ENCODE measurements around the gene TCEA3. TPM values are rescaled to one million over a fixed set of nuclear protein-coding genes. Genes with fewer than 3 reads are reported as not detected.

The TCEA3 gene
- total RNA-seq, 1 experiment from 2014 or later = 0.37 TPM

DNA sequence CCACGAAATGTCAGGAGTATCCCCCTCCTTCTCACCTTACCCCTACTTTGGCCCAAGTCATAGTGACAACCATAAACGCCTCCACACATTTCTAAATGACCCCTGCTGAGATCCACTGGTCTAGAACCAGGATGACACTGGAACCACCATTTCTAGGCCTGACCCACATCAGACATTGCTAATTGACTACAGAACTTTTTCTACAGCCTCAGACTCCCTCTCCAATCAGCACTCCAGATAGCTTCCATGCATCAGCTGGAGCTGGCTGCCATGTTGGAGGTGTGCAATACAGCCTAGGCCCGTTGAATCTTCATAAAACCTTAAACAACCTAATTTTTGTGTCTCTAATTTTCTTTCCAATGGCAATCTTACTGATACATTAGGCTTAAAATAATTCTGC, 18.6 kb downstream of the TCEA3 start (continued):
- TF ChIP-seq, protein P1, sequence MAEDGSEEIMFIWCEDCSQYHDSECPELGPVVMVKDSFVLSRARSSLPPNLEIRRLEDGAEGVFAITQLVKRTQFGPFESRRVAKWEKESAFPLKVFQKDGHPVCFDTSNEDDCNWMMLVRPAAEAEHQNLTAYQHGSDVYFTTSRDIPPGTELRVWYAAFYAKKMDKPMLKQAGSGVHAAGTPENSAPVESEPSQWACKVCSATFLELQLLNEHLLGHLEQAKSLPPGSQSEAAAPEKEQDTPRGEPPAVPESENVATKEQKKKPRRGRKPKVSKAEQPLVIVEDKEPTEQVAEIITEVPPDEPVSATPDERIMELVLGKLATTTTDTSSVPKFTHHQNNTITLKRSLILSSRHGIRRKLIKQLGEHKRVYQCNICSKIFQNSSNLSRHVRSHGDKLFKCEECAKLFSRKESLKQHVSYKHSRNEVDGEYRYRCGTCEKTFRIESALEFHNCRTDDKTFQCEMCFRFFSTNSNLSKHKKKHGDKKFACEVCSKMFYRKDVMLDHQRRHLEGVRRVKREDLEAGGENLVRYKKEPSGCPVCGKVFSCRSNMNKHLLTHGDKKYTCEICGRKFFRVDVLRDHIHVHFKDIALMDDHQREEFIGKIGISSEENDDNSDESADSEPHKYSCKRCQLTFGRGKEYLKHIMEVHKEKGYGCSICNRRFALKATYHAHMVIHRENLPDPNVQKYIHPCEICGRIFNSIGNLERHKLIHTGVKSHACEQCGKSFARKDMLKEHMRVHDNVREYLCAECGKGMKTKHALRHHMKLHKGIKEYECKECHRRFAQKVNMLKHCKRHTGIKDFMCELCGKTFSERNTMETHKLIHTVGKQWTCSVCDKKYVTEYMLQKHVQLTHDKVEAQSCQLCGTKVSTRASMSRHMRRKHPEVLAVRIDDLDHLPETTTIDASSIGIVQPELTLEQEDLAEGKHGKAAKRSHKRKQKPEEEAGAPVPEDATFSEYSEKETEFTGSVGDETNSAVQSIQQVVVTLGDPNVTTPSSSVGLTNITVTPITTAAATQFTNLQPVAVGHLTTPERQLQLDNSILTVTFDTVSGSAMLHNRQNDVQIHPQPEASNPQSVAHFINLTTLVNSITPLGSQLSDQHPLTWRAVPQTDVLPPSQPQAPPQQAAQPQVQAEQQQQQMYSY (CRISPR knock-in tag; IDR thresholded peaks at IDR 0.05) = no peak

DNA sequence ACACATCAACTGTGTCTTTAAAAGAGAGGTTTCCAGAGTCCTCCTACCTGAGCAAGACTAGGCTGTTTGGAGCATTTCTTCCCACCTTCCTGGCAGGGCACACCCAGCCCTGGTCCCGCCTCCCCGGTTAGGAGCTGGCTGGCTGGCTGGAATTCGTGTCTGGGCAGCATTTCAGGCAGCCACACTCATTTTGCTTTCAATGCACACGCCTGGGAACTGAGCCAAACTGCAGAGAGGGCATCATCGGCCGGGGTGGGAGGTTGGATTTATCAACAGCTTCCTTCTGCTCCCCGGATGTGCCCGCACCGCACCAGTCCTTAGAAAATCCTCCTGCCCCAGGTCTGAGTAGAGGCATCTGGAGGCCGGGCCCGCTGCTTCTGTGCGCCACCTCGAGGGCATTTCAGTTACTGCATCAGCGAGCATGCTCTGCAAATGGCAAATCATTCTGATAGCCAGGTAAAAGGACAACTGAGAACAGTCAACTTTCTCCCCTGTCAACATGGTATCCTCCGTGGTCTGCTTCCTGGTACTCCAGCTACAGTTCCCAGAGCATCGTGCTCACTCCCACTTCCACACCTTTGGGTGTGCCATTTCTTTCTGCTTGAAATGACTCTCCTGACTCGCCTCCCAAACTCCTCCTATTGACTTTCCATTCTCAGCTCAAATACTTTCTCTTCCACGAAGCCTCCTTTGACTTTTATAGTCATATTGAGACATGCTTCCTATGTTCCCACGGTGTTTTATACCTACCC, 20.6 kb downstream of the TCEA3 start:
- Mint-ChIP-seq H3K4me1 (peaks cover 9% of the 10 kb centered on the region; the same call in 1 of the 2 replicates), H3K4me3 (peak overlapping the region; percentile 45), H3K27me3 (ENCODE audit: low read depth) (no peaks in the 10 kb centered on the region), H3K27ac (no peak overlapping the region), H3K36me3 (no peaks in the 10 kb centered on the region), H3K9me3 (no peaks in the 10 kb centered on the region)
- TF ChIP-seq ZNF121 (CRISPR knock-in tag; IDR thresholded peaks at IDR 0.05) (0 out of 2 replicates have a peak, but pooled peaks have one; percentile 15), ZNF396 (CRISPR knock-in tag; IDR thresholded peaks at IDR 0.05; ENCODE audit: borderline replicate concordance) (no peak), JAZF1 (CRISPR knock-in tag; IDR thresholded peaks at IDR 0.05) (no peak), ZNF232 (CRISPR knock-in tag; IDR thresholded peaks at IDR 0.05) (no peak), TEAD4 (CRISPR knock-in tag; IDR thresholded peaks at IDR 0.05) (no peak), ATF1 (CRISPR knock-in tag; IDR thresholded peaks at IDR 0.05) (no peak), TP53 (CRISPR knock-in tag; IDR thresholded peaks at IDR 0.05) (no peak)
- TF ChIP-seq, protein P2, sequence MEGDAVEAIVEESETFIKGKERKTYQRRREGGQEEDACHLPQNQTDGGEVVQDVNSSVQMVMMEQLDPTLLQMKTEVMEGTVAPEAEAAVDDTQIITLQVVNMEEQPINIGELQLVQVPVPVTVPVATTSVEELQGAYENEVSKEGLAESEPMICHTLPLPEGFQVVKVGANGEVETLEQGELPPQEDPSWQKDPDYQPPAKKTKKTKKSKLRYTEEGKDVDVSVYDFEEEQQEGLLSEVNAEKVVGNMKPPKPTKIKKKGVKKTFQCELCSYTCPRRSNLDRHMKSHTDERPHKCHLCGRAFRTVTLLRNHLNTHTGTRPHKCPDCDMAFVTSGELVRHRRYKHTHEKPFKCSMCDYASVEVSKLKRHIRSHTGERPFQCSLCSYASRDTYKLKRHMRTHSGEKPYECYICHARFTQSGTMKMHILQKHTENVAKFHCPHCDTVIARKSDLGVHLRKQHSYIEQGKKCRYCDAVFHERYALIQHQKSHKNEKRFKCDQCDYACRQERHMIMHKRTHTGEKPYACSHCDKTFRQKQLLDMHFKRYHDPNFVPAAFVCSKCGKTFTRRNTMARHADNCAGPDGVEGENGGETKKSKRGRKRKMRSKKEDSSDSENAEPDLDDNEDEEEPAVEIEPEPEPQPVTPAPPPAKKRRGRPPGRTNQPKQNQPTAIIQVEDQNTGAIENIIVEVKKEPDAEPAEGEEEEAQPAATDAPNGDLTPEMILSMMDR (IDR thresholded peaks at IDR 0.05) = peak; percentile 92
- peak; percentile 95 for ATAC-seq
- DNase-seq (ENCODE audit: low spot score) = peak; percentile 95
- POLR2A ChIA-PET = interaction anchor here (1.3 kb wide), 1 partner anchor 32 kb away, joined by 4 read pairs; no protein-coding TSS in a partner anchor
- CTCF ChIA-PET = interaction anchor here (0.5 to 3.0 kb wide), 49 partner anchors 9 to 432 kb away, joined by 3 to 48 read pairs (median 4); partner anchors contain the start of genes ASAP3, E2F2, HNRNPR and HTR1D

DNA sequence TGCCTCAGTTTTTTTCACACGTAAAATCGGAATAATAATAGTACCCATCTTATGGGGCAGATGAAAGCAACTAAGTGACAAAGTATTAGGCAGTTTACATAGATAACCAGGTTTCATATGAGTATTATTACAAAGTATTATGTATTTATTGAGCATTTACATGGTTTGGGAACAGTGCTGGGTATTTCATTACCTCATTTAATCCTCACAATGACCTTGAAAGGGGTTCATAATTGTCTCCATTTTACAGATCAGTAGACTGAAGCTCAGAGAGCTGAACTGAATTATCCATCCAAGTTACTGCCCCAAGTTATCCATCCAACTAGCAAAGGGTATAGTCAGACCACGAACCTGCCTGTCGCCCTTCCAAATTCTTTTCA, 21.2 kb downstream of the TCEA3 start:
- no peaks in the 10 kb centered on the region for H3K27me3 Mint-ChIP-seq (ENCODE audit: low read depth)
- peaks cover 9% of the 10 kb centered on the region; the same call in 1 of the 2 replicates for H3K4me1 Mint-ChIP-seq
- H3K27ac Mint-ChIP-seq = no peak overlapping the region
- DNase-seq (ENCODE audit: low spot score) = no peak
- ChIA-PET CTCF (interaction anchor here (0.5 to 3.0 kb wide), 48 partner anchors 8 to 431 kb away, joined by 3 to 48 read pairs (median 4); partner anchors contain the start of genes ASAP3, E2F2, HNRNPR and HTR1D), POLR2A (no interaction called here)
- H3K9me3 Mint-ChIP-seq = no peaks in the 10 kb centered on the region
- no peaks in the 10 kb centered on the region for H3K36me3 Mint-ChIP-seq
- peak overlapping the region; percentile 45 for H3K4me3 Mint-ChIP-seq
- no peak for ATAC-seq
- TF ChIP-seq ZNF121 (CRISPR knock-in tag; IDR thresholded peaks at IDR 0.05) (no peak), TEAD4 (CRISPR knock-in tag; IDR thresholded peaks at IDR 0.05) (no peak), NFE2L1 (CRISPR knock-in tag; IDR thresholded peaks at IDR 0.05) (no peak), MYBL2 (CRISPR knock-in tag; IDR thresholded peaks at IDR 0.05) (no peak), CREB1 (CRISPR knock-in tag; IDR thresholded peaks at IDR 0.05) (no peak), ELF4 (CRISPR knock-in tag; IDR thresholded peaks at IDR 0.05; ENCODE audit: low read depth) (no peak), TP53 (CRISPR knock-in tag; IDR thresholded peaks at IDR 0.05) (no peak), ZBTB21 (CRISPR knock-in tag; IDR thresholded peaks at IDR 0.05; ENCODE audit: borderline replicate concordance) (no peak)
- TF ChIP-seq, protein P3, sequence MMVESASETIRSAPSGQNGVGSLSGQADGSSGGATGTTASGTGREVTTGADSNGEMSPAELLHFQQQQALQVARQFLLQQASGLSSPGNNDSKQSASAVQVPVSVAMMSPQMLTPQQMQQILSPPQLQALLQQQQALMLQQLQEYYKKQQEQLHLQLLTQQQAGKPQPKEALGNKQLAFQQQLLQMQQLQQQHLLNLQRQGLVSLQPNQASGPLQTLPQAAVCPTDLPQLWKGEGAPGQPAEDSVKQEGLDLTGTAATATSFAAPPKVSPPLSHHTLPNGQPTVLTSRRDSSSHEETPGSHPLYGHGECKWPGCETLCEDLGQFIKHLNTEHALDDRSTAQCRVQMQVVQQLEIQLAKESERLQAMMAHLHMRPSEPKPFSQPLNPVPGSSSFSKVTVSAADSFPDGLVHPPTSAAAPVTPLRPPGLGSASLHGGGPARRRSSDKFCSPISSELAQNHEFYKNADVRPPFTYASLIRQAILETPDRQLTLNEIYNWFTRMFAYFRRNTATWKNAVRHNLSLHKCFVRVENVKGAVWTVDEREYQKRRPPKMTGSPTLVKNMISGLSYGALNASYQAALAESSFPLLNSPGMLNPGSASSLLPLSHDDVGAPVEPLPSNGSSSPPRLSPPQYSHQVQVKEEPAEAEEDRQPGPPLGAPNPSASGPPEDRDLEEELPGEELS (CRISPR knock-in tag; IDR thresholded peaks at IDR 0.05) = no peak
- TF ChIP-seq, protein P4, sequence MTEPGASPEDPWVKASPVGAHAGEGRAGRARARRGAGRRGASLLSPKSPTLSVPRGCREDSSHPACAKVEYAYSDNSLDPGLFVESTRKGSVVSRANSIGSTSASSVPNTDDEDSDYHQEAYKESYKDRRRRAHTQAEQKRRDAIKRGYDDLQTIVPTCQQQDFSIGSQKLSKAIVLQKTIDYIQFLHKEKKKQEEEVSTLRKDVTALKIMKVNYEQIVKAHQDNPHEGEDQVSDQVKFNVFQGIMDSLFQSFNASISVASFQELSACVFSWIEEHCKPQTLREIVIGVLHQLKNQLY (CRISPR knock-in tag; IDR thresholded peaks at IDR 0.05) = no peak
- TF ChIP-seq, protein P5, sequence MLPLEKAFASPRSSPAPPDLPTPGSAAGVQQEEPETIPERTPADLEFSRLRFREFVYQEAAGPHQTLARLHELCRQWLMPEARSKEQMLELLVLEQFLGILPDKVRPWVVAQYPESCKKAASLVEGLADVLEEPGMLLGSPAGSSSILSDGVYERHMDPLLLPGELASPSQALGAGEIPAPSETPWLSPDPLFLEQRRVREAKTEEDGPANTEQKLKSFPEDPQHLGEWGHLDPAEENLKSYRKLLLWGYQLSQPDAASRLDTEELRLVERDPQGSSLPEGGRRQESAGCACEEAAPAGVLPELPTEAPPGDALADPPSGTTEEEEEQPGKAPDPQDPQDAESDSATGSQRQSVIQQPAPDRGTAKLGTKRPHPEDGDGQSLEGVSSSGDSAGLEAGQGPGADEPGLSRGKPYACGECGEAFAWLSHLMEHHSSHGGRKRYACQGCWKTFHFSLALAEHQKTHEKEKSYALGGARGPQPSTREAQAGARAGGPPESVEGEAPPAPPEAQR (CRISPR knock-in tag; IDR thresholded peaks at IDR 0.05) = no peak
- TF ChIP-seq, protein P2 (IDR thresholded peaks at IDR 0.05) = no peak
- TF ChIP-seq, protein P6, sequence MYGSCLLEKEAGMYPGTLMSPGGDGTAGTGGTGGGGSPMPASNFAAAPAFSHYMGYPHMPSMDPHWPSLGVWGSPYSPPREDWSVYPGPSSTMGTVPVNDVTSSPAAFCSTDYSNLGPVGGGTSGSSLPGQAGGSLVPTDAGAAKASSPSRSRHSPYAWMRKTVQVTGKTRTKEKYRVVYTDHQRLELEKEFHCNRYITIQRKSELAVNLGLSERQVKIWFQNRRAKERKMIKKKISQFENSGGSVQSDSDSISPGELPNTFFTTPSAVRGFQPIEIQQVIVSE (CRISPR knock-in tag; IDR thresholded peaks at IDR 0.05; ENCODE audit: borderline replicate concordance) = no peak
